Adrenal gland (tissue), 12 donors: Measurements from ENCODE around the gene BHLHE23. TPM values are rescaled to one million over a fixed set of nuclear protein-coding genes. Genes with fewer than 3 reads are reported as not detected.

Source experiments
- DNase-seq, 7 donors: peaks; one replicate each; pipeline ENCODE4 v3.0.0-alpha.2; 2019 to 2020
- H3K27ac ChIP-seq, 5 donors: fragments of 200-600 bp; sonication (generic) in 4 of 5; 1 replicate in 3 of 5; 2 replicates in 2 of 5; pipeline versions ENCODE4 v1.5.1 to v1.8.0; 2016 to 2020; ENCODE audit warnings: mild to moderate bottlenecking in 1 of 5
- H3K27me3 ChIP-seq: fragments of 200-600 bp; 2 replicates; pipeline ENCODE4 v1.8.0; 2021
- H3K36me3 ChIP-seq, 2 donors: fragments of 200-600 bp; replicated peaks in 1 of 2; 1 replicate in 1 of 2; 2 replicates in 1 of 2; pipeline versions ENCODE4 v1.5.1 to v1.8.0; 2018 to 2022
- H3K4me1 ChIP-seq, 2 donors: fragments of 200-600 bp; replicated peaks in 1 of 2; 1 replicate in 1 of 2; 2 replicates in 1 of 2; pipeline versions ENCODE4 v1.5.1 to v1.8.0; 2018 to 2021
- H3K4me3 ChIP-seq, 4 donors: fragments of 200-600 bp; sonication (generic) in 3 of 4; one replicate each; pipeline ENCODE4 v1.5.1; 2016 to 2018
- H3K9me3 ChIP-seq, 3 donors: fragments of 200-600 bp; sonication (generic) in 1 of 3; replicated peaks in 1 of 3; 1 replicate in 2 of 3; 2 replicates in 1 of 3; pipeline versions ENCODE4 v1.5.1 to v1.8.0; 2016 to 2021
- POLR2A ChIP-seq, 2 donors: fragments of 450-650 bp; IDR thresholded peaks; one replicate each; pipeline ENCODE4 v1.6.1; 2017; ENCODE audit warnings: antibody characterized with exemption in 2 of 2, mild to moderate bottlenecking in 2 of 2, moderate library complexity in 1 of 2
- WGBS, 4 donors: extraction: QIAGEN DNeasy Blood & Tissue Kit in 2 of 4; methylation state at CpG; one replicate each; pipeline versions ENCODE4 v1.1.5 to v1.1.7; 2013 to 2017; 5-methylcytosine and 5-hydroxymethylcytosine counted together
- intact Hi-C, 2 donors: fragments of 100-400 bp; cut with DNase I; formaldehyde crosslinking; loops; one replicate each; pipeline versions ENCODE4 v1.14.1 to v1.15.0; 2022 to 2023
- polyA plus RNA-seq, 3 donors: library from polyadenylated mRNA; stranded (reverse); fragments of 200-250 nt in 2 of 3; fragments of 350-450 nt in 1 of 3; fragmentation: Illumina TruSeq in 1 of 3; extraction: RNeasy Lipid Tissue Mini Kit (QIAGEN cat#74804) in 1 of 3; gene quantifications; one replicate each; pipeline ENCODE4 v1.2.3, GENCODE V29; 2013 to 2014
- total RNA-seq, 9 donors: library from RNA; depleted of rRNA in 4 of 9; stranded (reverse); fragments of >200 nt in 4 of 9; fragments of 120-200 nt in 1 of 9; fragmentation: NEBNext Ultra II Directional in 1 of 9; extraction: Animal tissue kit (Norgen Biotek cat#: 25700) in 1 of 9; gene quantifications; one replicate each; pipeline versions ENCODE4 v1.1.0 to v1.2.4, GENCODE V29; 2013 to 2023
- TF ChIP-seq, protein P1 (sequence below), 6 experiments: fragments of 450-650 bp in 4 of 6; fragments of 200-600 bp in 2 of 6; sonication (generic) in 1 of 6; IDR thresholded peaks; 1 replicate in 5 of 6; 2 replicates in 1 of 6; pipeline versions ENCODE4 v1.5.1 to v1.8.0; 2016 to 2021; ENCODE audit warnings: antibody characterized with exemption in 6 of 6, mild to moderate bottlenecking in 2 of 6, moderate library complexity in 1 of 6
- donor health status: healthy with polysubstance abuse.
- donor health status: Bipolar disorder and iron deficiency.
- donor health status: DM: yes; HTN: yes; CAD: no.
- donor health status: DM: no; HTN: no; CAD: no.
- donor health status: DM: no; HTN: no; CAD: no.
- donor health status: DM: yes; HTN: yes; CAD: no.

BHLHE23 gene
- total and polyA plus RNA-seq, 12 donors, result not detected

DNA sequence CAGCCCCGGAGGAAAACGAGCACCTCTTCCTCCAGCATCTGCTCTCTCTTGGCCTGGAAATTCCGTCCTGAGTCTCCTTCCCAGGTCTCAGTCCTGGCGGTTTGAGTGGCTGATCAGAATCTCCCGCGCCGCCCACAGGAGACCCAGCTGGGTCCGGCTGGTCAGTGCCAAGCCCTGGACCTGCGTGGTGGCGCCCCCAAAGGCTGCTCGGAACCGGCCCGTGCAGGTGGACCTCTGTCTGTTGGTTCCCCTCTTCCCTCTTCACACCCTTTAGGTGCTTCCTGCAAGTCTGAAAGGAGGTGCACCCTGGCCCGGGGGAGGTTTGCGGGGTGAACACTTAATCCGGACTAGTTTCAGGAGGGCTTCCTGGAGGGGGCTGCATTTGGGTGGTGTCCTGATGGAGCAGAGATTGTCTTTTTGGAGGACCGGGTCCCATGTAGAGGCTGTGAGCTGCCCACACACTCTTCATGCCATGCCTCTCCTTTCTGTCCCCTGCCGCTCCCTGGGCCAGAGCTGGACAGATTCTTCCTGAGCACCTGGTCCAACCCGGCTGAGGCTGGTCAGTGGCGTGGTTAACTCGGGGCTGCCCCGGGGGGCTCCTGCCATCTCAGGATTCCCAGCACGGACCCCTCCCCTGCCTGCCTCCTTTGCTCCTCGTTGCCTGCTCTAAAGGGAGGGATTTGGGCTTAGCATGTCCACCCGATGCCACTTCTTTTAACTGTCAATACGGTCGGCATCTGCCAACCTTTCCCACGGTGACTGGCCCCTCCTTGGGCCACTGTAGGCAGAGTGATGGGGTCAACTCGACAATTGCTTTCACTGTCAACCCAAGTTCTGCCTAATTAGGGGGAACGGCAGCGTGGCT, 16.5 kb upstream of the BHLHE23 start:
- DNase-seq, result no peak
- no peak overlapping the region for H3K27ac ChIP-seq
- peaks cover 38% of the 10 kb centered on the region for H3K27me3 ChIP-seq
- intact Hi-C loops, result no loop called here
- WGBS, 4 donors, result 54 to 72% (median 69%) methylated on average over 22 to 31 of the region's 31 CpGs
- TF ChIP-seq, protein P1, sequence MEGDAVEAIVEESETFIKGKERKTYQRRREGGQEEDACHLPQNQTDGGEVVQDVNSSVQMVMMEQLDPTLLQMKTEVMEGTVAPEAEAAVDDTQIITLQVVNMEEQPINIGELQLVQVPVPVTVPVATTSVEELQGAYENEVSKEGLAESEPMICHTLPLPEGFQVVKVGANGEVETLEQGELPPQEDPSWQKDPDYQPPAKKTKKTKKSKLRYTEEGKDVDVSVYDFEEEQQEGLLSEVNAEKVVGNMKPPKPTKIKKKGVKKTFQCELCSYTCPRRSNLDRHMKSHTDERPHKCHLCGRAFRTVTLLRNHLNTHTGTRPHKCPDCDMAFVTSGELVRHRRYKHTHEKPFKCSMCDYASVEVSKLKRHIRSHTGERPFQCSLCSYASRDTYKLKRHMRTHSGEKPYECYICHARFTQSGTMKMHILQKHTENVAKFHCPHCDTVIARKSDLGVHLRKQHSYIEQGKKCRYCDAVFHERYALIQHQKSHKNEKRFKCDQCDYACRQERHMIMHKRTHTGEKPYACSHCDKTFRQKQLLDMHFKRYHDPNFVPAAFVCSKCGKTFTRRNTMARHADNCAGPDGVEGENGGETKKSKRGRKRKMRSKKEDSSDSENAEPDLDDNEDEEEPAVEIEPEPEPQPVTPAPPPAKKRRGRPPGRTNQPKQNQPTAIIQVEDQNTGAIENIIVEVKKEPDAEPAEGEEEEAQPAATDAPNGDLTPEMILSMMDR (IDR thresholded peaks at IDR 0.05), result no peak
- no peak for TF ChIP-seq POLR2A (IDR thresholded peaks at IDR 0.05)
- H3K4me1 ChIP-seq, result no peaks in the 10 kb centered on the region
- no peak overlapping the region for H3K4me3 ChIP-seq
- H3K9me3 ChIP-seq, result no peaks in the 10 kb centered on the region
- H3K36me3 ChIP-seq, result no peaks in the 10 kb centered on the region

DNA sequence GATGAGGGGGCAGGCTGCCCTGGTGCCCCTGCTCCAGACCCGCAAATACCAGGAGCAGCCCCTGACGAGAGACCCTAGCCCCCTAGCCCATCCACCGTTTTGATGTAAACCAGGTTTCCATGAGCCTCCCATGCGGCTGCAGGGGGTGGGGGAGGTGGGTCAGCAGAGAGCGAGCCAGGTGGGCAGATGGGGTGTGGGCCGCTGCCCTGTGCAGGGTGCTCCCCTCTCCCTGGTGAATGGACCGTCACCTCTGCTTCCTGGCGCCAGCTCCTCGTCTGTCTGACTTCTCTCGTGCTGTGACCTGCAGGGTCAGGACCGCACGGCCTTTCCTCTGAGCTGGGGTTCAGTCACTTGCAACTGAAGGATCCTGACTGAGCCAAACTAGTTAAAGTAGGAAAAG, 15.7 kb upstream of the BHLHE23 start:
- intact Hi-C loops, result no loop called here
- Histone ChIP-seq H3K27me3 (peaks cover 35% of the 10 kb centered on the region), H3K4me3 (no peak overlapping the region), H3K9me3 (no peaks in the 10 kb centered on the region), H3K27ac (no peak overlapping the region), H3K4me1 (no peaks in the 10 kb centered on the region), H3K36me3 (no peaks in the 10 kb centered on the region)
- 31 to 52% (median 49%) methylated on average over 8 to 12 of the region's 12 CpGs for WGBS, 4 donors
- no peak for DNase-seq
- TF ChIP-seq, protein P1 (IDR thresholded peaks at IDR 0.05), result no peak
- no peak for TF ChIP-seq POLR2A (IDR thresholded peaks at IDR 0.05)

DNA sequence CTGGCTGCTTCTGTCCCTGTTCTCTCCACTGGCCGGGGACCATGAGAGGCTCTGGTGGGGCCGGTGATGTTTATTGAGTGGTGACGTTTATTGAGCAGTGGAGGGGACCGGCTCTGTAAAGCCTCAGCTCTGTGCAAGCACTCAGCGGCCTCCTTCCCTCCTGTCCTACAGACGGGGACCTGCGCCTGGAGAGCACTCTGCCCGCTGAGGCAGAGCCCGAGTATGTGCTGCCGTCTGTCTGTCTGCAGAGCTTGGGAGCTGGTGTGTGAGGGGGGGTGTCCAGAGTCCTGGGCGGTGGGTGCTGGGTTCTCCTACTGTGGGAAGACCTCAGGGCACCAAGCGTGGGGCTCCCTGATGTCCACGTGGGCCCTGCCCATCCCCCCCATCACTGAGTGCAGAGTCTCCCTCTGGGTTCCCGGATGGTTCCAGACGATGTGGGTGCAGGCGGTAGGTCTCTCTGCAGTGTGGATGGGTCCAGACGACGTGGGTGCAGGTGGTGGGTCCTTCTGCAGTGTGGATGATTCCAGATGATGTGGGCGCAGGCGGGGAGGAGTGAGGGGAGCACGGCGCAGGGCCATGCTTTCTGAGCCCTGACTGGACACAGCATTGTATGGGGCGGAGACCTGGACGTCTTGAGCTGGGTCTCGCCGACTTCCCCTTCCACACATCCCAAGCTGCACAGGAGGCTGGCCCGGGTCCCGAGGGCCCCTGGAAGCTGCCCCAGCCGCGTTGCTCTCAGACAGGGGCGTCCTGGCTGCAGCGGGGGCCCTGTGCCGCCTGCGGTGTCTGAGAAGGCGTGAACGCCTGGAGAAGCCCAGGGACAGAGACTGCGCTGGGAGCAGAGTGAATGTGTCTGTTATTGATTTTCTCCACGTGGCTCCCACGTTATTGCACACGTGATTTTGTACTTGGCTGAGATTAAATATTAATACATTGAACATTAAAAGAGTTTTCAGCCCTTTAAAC, 14.9 kb upstream of the BHLHE23 start:
- Histone ChIP-seq H3K4me3 (no peak overlapping the region), H3K9me3 (no peaks in the 10 kb centered on the region), H3K4me1 (no peaks in the 10 kb centered on the region), H3K36me3 (no peaks in the 10 kb centered on the region), H3K27ac (no peak overlapping the region), H3K27me3 (peaks cover 35% of the 10 kb centered on the region)
- no peak for DNase-seq
- WGBS, 4 donors, result 65 to 73% (median 72%) methylated on average over 19 to 40 of the region's 40 CpGs
- intact Hi-C loops, result no loop called here
- TF ChIP-seq, protein P1 (IDR thresholded peaks at IDR 0.05), result no peak
- no peak for TF ChIP-seq POLR2A (IDR thresholded peaks at IDR 0.05)

DNA sequence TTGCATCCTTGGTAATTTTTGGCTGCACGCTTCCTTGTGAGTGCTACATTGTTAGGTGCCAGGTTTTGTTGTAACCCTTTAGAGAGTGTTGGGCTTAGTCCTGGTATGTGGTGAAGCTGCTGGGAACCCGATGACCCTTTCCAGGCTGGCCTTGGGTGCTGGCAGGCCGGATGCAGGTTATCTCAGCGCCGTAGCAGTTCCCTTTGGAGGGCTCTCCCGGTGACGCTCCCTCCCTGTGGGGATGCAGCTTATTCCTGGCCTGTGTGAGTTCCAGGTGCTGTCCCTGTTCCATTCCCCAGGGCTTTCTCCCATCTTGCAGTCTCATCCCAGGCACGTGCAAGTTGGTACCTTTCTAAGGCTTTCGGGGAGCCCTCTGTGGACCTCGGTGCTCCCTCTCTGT, 13.9 kb upstream of the BHLHE23 start:
- 79 to 85% (median 80%) methylated on average over 8 to 10 of the region's 10 CpGs for WGBS, 4 donors
- Histone ChIP-seq H3K4me3 (no peak overlapping the region), H3K36me3 (no peaks in the 10 kb centered on the region), H3K27ac (no peak overlapping the region), H3K9me3 (no peaks in the 10 kb centered on the region), H3K27me3 (peaks cover 40% of the 10 kb centered on the region), H3K4me1 (no peaks in the 10 kb centered on the region)
- TF ChIP-seq, protein P1 (IDR thresholded peaks at IDR 0.05), result no peak
- TF ChIP-seq POLR2A (IDR thresholded peaks at IDR 0.05), result no peak
- DNase-seq, result no peak
- intact Hi-C loops, result no loop called here
